Measurements from ENCODE around the gene ABHD17C. TPM values are rescaled to one million over a fixed set of nuclear protein-coding genes. Genes with fewer than 3 reads are reported as not detected.

The ABHD17C gene
- total RNA-seq, 1 donor from 2014 or later, result 28.2 TPM

- Histone ChIP-seq H3K27ac (no peak overlapping the region), H3K36me3 (no peaks in the 10 kb centered on the region), H3K27me3 (ENCODE audit: low read depth) (no peaks in the 10 kb centered on the region), H3K9me3 (no peaks in the 10 kb centered on the region), H3K4me3 (no peak overlapping the region), H3K4me1 (no peaks in the 10 kb centered on the region)
- DNase-seq (no peak), ATAC-seq (no peak)
- TF ChIP-seq CTCF (IDR thresholded peaks at IDR 0.05), result no peak
- intact Hi-C loops (cut with DNase I), result no loop called here
Observed at GRCh38 chr15:80764535-80764934, 69.4 kb downstream of the ABHD17C start.

GRCh38 chr15:80766275-80766674, 71.2 kb downstream of the ABHD17C start:
- TF ChIP-seq CTCF (IDR thresholded peaks at IDR 0.05), result no peak
- Histone ChIP-seq H3K27ac (no peak overlapping the region), H3K4me1 (no peaks in the 10 kb centered on the region), H3K4me3 (no peak overlapping the region), H3K36me3 (no peaks in the 10 kb centered on the region), H3K9me3 (no peaks in the 10 kb centered on the region), H3K27me3 (ENCODE audit: low read depth) (no peaks in the 10 kb centered on the region)
- intact Hi-C loops (cut with DNase I), result no loop called here
- DNase-seq (no peak), ATAC-seq (no peak)

- ATAC-seq (no peak), DNase-seq (no peak)
- no peaks in the 10 kb centered on the region for H3K4me1 ChIP-seq
- H3K27me3 ChIP-seq (ENCODE audit: low read depth), result no peaks in the 10 kb centered on the region
- intact Hi-C loops (cut with DNase I), result no loop called here
- no peaks in the 10 kb centered on the region for H3K9me3 ChIP-seq
- TF ChIP-seq CTCF (IDR thresholded peaks at IDR 0.05), result no peak
- no peak overlapping the region for H3K27ac ChIP-seq
- H3K4me3 ChIP-seq, result no peak overlapping the region
- no peaks in the 10 kb centered on the region for H3K36me3 ChIP-seq
Observed at GRCh38 chr15:80768158-80768557, 73.0 kb downstream of the ABHD17C start.

GRCh38 chr15:80769153-80769828, 74.2 kb downstream of the ABHD17C start:
- Histone ChIP-seq H3K4me1 (no peaks in the 10 kb centered on the region), H3K27ac (no peak overlapping the region), H3K27me3 (ENCODE audit: low read depth) (no peaks in the 10 kb centered on the region), H3K9me3 (no peaks in the 10 kb centered on the region), H3K4me3 (no peak overlapping the region), H3K36me3 (no peaks in the 10 kb centered on the region)
- no peak for TF ChIP-seq CTCF (IDR thresholded peaks at IDR 0.05)
- ATAC-seq (no peak), DNase-seq (no peak)
- intact Hi-C loops (cut with DNase I), result no loop called here

- no peak for TF ChIP-seq CTCF (IDR thresholded peaks at IDR 0.05)
- ATAC-seq (no peak), DNase-seq (no peak)
- Histone ChIP-seq H3K36me3 (no peaks in the 10 kb centered on the region), H3K9me3 (no peaks in the 10 kb centered on the region), H3K27me3 (ENCODE audit: low read depth) (no peaks in the 10 kb centered on the region), H3K27ac (no peak overlapping the region), H3K4me1 (no peaks in the 10 kb centered on the region), H3K4me3 (no peak overlapping the region)
- intact Hi-C loops (cut with DNase I), result loop anchor here (10.0 kb wide), 1 partner anchor 315 kb away; no protein-coding TSS in a partner anchor
Observed at GRCh38 chr15:80769829-80770705, 75.0 kb downstream of the ABHD17C start.

All from lower lobe of right lung (tissue), 2 donors.